Ovary (tissue), 3 donors: ENCODE data around the gene RPS6KB2.

Experiments used
- EP300 ChIP-seq: sonication (generic); formaldehyde crosslinking; IDR thresholded peaks from one replicate; pipeline ENCODE4 v1.6.1; 2017; ENCODE audit warnings: antibody characterized with exemption
- POLR2A ChIP-seq: fragments of 450-650 bp; IDR thresholded peaks from one replicate; pipeline ENCODE4 v1.6.1; 2017; ENCODE audit warnings: antibody characterized with exemption, mild to moderate bottlenecking, moderate library complexity
- TF ChIP-seq, protein P1 (sequence below), 3 donors: fragments of 450-650 bp in 2 of 3; fragments of 200-600 bp in 1 of 3; IDR thresholded peaks; one replicate each; pipeline versions ENCODE4 v1.5.1 to v1.8.0; 2016 to 2022; ENCODE audit warnings: antibody characterized with exemption in 3 of 3, mild to moderate bottlenecking in 1 of 3
- donor health status: DM: no; HTN: no; CAD: no.

GRCh38 chr11:67404515-67405195 is 23.6 kb upstream of the RPS6KB2 start:
- TF ChIP-seq, protein P1, sequence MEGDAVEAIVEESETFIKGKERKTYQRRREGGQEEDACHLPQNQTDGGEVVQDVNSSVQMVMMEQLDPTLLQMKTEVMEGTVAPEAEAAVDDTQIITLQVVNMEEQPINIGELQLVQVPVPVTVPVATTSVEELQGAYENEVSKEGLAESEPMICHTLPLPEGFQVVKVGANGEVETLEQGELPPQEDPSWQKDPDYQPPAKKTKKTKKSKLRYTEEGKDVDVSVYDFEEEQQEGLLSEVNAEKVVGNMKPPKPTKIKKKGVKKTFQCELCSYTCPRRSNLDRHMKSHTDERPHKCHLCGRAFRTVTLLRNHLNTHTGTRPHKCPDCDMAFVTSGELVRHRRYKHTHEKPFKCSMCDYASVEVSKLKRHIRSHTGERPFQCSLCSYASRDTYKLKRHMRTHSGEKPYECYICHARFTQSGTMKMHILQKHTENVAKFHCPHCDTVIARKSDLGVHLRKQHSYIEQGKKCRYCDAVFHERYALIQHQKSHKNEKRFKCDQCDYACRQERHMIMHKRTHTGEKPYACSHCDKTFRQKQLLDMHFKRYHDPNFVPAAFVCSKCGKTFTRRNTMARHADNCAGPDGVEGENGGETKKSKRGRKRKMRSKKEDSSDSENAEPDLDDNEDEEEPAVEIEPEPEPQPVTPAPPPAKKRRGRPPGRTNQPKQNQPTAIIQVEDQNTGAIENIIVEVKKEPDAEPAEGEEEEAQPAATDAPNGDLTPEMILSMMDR (IDR thresholded peaks at IDR 0.05): no peak
- TF ChIP-seq POLR2A: no peak
- TF ChIP-seq EP300: no peak
